NCI-H526 (cell line): ENCODE results near the gene RCAN2.
A peak's percentile ranks its signal among the peaks of the same experiment; 100 is the strongest.

ENCODE experiments used
- DNase-seq, 2 experiments: peaks; one replicate each; lab custom pipeline; 2025; lab: John Stamatoyannopoulos, UW

The RCAN2 gene

DNA sequence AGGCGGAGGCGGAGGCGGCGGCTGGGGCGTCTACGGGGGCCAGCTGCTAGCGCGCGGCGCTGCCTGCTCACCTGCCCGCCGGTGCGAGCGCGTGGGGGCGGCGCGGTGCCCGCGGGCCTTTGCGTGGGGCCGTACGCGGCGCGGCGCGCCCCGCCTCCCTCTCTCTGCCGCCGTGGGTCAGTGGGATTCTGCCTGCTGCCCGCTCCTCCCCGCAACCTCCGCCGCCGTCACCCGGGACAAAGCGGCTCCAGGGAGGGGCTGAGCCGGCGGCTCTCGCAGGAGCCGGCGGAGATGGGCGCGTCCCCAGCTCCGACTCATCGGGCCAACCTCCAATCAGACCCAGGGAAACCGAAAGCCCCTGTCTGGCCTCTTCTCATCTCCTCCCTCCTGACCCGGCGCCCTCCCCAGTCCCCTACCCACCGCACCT lies at the start of gene RCAN2:
Gene RCAN2, minus strand, starts transcription at position 249 of the 427 bp plus-strand sequence.
- DNase-seq, result peak; percentile 64 to 91

DNA sequence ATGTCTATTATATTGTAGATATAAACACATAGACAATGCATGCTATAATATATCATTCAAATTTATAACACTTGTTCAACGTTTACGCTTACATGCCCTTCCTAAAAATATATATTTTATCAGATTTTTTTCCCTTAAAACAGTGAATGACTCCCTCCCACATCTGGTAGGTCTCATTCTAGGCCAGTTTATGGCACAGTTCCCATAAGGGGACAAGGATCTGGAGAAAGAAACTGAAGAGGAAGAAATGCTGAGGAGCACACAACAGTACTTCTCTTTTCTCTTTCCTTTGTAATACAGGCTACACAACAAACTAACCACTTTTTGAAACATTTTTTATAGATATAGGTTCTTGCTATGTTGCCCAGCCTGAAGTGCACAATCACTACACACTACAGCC lies 48.6 kb upstream of the RCAN2 start:
- no peak for DNase-seq

DNA sequence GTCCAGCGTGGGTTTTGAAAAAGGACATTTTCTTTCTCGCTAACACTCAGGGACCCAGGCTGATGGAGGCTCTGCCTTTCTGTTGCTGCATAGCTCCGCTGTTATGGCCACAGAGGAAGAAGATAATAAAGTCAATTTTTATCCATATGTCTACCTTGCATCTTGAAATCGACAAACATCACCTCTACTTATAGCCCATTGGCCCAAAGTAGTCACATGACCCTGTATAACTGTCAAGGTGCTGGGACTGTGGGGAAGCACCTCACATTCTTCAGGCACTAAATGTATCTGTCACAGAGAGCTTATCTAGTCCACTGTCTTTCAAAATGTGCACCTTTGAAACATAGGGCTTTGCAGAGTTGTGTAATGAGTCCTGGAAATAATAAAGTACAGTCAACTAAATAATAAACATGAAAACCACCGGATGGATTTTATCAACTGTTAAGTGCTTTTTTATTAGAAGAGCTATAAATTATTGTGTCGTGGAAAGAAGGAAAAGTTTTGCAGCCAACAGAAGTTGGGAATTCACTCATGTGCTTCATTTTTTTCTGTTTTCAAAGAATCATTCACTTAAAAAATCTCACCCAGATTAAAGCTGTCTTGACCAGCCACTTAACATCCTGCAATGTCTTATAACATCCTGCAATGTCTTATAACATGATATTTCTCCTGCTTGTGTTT lies 47.7 kb upstream of the RCAN2 start:
- no peak for DNase-seq

DNA sequence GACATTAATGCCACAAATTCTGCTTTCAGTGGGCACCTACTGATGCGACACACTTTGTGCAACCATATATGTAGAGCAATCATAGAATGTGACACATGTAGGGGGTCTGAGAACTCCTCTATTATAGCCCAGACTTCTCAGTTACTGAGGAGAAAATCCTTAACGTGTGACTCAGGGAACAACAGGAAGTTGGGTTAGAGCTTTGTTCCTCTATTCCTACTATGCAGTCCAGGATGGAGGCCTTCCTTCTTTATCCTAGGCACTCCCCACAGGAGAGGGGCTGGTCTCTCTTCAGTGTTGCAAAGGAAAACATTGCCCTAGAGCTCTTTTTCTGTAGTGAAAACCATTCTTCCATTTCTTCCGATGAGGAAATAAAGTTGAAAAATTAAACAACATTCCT lies 39.6 kb upstream of the RCAN2 start:
- DNase-seq, result no peak

DNA sequence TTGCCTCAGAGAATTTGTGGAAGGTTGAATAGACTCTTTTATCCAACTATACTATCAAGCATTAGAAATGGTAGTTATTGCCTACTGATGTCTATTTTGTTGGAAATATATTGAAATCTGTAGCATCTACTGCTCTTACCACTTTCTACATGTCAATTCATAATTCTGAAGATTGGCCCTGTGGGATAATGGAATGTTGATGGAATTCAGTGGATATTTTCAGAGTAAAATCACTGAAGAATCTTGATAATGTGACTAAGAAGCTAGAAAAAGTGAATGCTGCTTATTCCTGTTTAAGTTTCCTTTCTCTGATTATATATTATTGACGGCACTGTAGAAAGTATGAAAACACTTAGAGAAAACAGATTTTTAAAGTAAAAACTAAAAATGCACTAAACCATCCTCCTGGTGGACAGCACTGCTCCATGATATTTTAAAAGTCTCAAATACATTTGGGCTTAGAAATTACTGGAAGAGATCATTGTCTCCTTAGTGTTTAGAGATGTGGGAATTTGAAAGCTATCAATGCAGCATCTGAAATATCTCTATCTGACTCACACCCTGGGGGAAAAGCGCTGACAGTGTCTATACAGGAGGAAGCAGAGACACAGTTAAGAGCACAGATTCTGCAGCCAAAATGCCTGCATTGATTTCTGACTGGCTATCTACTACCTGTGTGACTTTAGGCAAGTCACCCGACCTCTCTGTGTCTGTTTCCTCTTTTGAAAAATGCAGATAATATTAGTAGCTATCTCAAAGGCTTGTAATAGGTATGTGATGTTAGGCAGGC lies 37.9 kb upstream of the RCAN2 start:
- DNase-seq, result no peak

DNA sequence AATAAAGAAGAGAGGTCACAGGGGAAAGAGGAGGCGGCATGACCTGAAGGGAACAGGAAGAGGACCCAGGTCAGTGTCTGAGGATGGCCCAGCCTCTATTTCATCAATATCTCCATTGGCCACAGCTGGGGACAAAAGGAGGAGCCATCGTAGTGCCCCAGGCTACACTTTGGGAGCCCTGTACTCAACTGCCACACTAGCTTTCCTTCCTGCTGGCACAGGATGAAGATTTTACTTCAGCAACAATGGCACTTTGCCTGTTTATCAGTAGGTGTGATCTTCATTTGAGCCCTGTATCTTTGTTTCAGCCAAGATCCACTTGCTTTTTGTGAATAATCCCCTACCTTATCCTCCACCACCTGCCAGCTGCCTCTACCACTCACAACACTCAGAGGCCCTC lies 35.4 kb upstream of the RCAN2 start:
- no peak for DNase-seq

DNA sequence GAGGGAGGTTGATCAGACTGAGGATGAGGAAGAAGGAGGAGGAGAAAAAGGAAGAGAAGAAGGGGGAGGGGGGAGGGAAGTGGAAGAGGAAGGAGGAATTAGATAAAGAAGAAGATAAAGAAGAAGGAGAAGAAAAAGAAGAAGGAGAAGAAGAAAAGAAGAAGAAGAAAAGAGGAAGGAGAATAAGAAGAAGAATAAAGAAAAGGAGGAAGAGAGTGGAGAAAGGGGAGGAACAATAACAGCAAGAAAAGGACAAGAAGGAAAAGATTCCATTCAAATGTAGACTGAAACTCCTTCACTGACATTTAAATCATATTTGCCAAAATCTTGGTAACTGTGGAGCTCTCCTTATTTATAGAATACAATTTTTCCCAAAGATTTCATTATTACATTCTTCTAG lies 34.3 kb upstream of the RCAN2 start:
- DNase-seq, result no peak

DNA sequence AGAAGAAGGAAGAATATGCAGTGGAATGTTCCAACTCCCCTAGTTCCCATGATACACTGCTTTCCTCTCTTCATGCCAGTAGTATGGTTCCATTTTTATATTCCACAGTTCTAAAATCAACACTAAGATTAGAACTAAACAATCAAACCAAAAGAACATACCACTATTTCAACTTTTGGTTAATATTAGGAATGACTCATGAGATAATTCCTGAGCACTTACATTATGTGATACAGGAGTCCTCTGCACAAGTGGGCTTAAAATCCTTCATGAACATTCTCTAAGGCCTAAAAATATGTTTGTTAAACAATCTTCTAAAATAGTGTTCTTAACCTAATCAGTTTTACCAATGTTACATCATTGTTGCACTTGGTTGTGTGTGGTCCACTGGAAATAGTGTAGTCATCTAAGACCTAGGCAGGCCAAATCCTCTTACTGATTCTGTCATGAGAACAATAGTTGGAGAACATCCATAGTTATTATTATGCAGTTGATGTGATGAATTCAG lies 30.3 kb upstream of the RCAN2 start:
- DNase-seq, result no peak

DNA sequence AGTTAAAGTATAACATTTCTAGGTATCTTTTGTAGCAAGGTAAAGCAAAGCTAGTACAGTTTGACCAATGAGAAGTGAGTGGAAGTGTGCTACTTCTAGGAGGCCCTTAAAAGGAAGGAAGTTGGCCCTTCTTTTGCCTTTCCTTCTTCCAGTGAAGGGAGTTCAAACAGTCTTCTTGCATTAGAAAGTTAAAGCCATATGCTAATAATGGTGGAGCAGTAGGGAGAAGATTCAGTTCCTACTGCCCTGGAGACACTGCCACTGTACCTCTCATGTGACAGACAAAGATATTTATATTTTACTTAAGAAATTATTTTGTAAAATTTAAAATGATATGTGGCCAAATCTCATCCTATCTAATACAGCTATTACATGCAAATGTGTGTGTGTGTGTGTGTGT lies 26.0 kb upstream of the RCAN2 start:
- no peak for DNase-seq

DNA sequence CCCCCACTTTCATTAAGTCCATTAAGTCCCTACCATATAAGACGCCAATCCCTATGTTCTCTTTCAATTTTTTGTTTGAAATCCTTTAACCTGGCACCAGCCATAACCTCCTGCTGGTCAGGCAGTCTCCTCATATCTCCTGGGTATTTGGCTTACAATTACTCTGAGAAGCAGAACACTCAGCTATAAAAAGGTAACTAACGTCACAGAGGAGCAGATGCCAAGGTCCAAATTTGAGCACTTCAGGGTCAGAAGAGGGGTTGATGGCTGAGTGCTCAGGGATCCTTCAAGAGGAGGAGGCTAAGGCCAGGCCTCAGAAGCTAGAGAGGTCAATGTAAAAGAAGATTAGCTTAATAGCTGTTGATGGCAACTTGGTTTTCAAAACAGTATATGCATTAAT lies 22.3 kb upstream of the RCAN2 start:
- no peak for DNase-seq

DNA sequence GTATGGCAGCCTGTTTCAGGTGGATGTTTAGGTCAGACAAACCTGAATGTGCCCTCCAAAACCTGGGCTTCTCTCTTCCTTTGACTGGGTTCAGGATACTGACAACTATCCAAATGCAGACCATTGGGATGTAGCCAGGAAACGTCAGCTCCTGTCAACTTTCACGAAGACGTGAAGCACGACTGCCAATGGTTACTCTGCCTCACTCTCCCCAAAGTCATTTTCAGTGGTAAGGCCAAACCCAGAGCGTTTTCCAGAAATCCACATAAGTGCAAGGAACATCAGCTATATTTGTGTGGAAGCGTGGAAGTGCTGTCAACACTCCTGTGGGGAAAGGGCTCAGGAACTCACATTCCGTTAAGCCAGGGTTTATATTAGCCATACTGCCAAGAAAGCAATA lies 20.1 kb upstream of the RCAN2 start:
- DNase-seq, result no peak

DNA sequence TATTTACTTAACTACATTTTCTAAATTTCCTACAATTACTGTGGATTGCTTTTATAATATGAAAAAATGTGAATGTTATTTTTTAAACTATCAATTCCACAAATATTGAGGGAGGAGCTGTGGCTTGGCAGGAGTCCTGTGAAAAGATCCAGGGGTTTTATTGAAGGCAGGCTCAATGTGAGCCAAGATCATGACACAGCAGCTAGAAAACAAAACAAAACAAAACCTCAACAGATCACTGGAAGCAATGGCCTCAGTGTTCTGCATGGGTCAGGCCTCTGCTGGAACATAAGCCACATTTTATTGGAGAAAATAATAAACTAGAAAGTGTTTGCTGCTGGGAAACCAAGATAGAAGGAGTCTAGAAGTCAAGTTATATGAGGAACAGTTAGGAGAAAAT lies 19.4 kb upstream of the RCAN2 start:
- no peak for DNase-seq

DNA sequence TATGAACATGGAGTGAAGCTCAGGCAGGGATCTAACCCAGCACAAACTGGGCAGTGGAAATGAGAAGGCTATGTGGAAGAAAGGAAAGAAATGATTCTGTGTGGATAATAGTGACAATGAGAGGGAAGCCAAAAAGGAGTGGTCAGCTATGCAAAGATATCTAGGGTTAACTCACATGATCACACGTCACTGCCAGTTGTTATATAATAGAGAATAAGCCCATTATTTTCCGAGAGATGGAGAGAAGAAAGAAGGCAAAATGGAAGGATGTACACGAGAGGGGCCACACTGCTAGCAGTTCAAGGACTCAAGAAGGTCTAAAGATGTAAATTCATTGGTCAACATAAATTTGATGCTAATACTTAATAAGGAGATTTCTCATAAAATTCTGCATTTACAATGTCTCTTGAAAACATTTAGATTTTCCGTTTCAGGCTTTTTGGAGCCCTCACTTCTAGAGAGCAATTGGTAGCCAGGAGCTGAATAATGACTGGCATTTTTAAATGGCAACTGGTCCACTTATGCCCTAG lies 18.8 kb upstream of the RCAN2 start:
- no peak for DNase-seq

DNA sequence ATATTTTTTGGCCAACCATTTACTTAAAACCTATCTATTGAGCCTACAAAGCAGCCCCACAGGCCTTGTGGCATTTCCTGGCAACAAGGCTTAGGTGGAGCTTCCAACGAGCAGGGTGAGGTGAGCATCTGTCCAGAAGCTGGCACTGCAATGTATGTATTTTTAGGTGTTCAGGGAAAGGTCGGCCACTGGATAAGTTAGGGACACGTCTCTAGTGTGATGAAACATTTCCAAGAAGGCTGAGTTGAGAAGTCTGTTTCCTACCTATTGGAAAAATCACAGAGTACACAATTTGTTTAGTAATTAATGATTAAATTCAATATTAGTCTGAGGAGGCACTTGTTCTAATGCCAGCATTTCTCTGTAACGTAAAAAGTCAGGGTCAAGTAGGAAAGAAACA lies 17.8 kb upstream of the RCAN2 start:
- no peak for DNase-seq

DNA sequence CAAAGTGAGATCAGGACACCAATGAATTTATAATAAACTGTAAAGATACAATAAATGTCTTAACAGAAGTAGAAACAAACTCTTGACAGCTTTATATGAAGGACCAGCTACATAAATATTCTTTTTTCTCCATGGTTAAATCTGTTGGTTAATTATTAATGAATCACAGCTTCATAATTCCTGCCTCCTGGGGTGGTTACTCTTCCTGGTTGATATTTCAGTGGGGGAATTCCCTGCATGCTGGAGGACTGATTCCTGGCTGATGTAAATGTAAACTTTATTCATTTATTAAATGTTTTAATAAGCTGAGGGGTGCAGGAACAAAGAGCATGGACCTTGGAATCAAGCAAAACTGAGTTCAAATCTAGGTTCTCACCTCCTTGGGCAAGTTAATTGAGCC lies 16.2 kb upstream of the RCAN2 start:
- DNase-seq, result no peak

DNA sequence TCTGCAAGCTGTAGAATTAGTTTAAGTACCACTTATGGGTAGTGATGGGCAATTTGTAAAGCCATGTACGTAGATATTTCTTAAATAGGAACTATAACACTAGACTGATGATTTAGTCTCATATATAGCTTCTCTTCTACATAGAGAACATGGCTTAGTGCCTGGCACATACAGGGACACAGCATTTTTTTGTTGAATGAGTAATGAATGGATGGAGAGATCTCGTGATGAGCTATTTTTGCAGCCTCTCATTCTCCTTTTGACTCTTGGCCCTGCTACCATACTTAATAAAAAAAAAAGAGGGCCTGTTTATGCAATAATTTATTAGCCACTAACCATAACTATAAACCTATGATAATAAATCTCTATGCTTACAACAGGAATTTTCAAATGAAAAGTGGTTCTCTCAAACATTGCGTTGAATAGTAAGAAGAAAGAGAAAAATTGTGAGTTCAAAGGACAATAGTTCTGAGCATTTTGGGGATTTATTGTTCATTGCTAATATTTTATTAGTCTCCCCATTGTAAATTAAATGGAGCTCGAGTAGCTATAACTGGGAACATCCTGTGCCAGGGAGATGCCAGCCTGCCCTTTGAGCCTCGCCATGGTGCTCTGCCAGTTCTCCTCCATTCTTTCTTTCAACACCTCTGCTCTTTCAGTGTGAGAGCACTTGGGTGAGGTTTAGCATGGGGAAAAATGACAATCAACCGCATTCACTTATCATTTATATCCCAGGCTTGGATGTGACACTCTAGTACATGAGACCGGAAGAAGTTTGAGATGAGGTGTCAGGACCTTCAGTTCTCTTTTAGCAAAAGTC lies 14.7 kb upstream of the RCAN2 start:
- DNase-seq, result no peak

DNA sequence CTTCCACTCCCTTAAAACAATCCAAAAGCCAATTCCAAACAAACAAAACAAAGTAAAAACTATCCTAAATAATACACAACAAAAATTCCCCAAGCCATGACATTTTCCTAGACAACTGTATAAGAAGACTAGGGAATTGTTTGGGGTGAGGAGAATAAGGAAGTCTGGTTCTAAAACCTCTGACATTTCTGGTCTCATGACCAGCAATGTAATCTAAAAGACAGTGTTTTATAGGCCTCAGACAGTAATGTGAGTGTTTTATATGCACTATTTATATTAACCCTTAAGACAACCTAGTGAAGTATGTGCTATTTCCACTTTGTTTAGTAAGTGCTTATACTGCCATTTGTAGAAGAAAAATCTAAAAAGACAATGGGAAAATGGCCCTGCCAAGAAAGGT lies 13.0 kb upstream of the RCAN2 start:
- DNase-seq, result no peak

DNA sequence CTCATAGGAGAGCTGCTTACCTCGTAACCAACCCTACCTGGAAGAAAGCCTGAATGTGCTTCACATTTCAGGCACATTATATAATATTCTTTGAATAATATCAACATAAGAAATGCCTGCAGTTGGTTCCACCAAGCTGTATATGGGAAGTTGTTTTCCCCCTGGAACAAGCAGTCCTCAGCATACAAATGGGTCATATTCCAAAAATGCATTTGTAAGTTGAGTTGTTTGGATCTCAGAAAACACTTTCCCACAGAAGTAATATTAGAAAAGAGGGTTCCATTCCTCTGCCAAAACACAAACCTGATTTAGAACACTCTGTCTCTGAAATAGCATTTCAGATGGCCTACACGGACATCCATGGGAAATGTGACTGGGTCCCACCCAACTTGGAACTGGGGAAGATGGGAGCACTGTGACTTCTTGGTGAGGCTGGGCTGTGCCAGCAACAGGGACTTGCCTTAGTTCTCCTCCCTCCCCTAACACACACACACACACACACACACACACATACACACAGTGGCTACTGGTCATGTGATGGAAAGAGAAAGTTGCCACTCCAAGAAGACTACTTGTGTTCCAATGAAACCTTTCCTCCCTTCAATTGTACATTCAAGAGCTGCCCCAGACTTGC lies 11.4 kb upstream of the RCAN2 start:
- no peak for DNase-seq

DNA sequence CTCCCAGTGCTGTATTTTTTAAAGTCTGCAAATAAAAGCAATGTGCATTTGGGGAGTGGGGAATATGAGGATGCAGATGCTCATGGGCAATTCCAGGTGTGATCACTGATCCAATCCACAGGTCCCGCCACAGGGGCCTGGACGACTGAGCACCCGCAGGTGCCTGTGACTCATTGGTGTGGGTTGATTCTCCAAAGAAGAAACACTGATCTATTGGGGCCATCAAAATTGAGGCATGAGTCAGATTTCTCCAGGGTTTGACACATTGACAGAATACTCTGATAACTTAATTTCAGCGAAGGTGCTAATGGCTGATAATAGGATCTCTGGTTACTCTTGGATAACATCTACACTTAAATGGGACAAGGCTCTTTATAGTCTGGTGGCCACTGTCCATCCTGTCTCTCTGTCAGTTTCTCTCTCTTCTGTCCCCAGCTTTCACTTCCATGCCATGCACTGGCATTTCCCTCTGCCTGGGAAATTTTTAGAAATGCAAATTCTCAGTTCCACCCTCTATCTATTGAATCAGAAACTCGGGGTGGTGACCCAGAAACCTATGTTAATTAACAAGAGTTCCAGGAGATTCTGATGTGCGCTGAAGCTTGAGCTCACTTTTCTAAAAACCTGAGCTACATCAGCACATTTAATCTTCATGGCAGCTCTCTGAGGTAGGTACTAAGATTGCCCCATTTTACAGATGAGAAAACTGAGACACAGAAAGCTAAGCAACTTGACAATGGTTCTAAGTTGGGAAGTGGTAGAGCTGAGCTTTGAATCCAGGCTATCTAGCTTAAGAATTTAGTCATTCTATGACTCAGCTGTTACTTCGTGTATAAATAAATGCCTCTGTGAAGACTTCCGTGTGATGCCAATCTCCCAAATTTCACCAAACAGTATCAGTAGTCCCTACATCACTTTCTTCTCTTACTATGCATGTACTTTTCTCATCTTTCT lies 10.2 kb upstream of the RCAN2 start:
- no peak for DNase-seq

DNA sequence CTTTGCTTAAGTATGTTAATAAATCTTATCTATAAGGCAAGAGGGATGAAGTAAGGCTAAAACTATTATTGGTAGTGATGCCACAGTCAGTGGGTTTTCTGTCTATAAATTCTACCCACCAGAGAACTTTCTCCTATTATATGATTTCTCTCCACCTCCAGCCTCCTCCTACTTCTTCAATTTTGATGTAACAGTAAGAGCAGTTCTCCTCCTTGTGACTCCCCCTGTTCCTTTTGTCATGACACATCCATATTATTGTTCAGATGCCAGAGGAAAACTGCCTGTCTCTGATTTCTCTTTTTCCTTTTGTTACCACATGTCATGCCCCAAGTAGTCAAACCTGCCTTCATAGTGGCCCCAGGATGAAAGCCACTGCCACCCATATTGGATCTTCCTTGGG lies 9.1 kb upstream of the RCAN2 start:
- DNase-seq, result no peak
